ENCODE data around the gene SF3A2.

- TF ChIP-seq POLR2A (IDR thresholded peaks at IDR 0.05) = no peak
- TF ChIP-seq, protein P1, sequence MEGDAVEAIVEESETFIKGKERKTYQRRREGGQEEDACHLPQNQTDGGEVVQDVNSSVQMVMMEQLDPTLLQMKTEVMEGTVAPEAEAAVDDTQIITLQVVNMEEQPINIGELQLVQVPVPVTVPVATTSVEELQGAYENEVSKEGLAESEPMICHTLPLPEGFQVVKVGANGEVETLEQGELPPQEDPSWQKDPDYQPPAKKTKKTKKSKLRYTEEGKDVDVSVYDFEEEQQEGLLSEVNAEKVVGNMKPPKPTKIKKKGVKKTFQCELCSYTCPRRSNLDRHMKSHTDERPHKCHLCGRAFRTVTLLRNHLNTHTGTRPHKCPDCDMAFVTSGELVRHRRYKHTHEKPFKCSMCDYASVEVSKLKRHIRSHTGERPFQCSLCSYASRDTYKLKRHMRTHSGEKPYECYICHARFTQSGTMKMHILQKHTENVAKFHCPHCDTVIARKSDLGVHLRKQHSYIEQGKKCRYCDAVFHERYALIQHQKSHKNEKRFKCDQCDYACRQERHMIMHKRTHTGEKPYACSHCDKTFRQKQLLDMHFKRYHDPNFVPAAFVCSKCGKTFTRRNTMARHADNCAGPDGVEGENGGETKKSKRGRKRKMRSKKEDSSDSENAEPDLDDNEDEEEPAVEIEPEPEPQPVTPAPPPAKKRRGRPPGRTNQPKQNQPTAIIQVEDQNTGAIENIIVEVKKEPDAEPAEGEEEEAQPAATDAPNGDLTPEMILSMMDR (IDR thresholded peaks at IDR 0.05 in 8 of 11, conservative IDR thresholded peaks at IDR 0.05 in 3 of 11) = no peak
Measured at GRCh38 chr19:2270423-2271233, 34.0 kb downstream of the SF3A2 start.
